ENCODE results near the gene SETD1B. TPM values are rescaled to one million over a fixed set of nuclear protein-coding genes. Genes with fewer than 3 reads are reported as not detected.

SETD1B gene
- total and polyA plus RNA-seq, 11 donors, result 6.2 to 17.0 (median 9.3) TPM

DNA sequence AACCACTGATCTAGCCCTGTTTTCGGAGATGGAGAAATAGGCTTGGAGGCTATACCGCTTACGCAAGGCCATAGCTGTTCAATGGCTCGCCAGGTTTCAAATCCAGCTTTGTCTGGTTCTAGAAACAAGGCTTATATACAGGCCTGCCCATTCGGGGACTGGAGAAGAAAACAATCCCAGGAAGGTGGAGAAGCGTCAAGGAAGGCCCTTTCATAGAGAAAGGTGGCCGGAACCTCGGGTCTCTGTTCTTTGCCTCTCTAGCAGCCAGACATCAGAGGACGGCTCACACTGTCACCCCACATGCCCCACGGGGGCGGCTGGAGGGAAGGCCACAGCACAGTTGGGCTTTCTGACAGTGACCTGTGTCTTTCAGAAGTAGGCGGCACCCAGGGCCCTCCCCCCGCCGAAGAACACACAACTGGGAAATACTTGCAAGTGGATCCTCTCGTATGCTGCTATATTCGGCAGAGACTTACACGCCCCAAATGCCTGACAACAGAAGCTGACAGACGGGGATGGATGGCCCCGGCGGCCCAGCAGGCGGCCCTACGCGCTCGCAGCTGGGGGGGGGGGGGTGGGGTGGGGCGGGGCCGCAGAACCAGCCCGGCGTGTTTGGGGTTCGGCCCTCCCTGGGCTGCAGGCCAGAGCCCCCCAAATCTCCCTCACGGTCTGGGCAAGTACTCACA lies 4.5 kb upstream of the SETD1B start:
- DNase-seq, result peak; percentile 82 to 90 (median 83)
- Histone ChIP-seq H3K4me3 (peak overlapping the region; percentile 64 to 89 (median 78)), H3K36me3 (peaks cover 0 to 32% (median 7%) of the 10 kb centered on the region in 9 donors), H3K27me3 (no peaks in the 10 kb centered on the region), H3K4me1 (peaks cover 20 to 71% (median 50%) of the 10 kb centered on the region in 12 donors), H3K9me3 (no peaks in the 10 kb centered on the region), H3K27ac (peak overlapping the region; percentile 99 to 100 (median 100))
- TF ChIP-seq, protein P1, sequence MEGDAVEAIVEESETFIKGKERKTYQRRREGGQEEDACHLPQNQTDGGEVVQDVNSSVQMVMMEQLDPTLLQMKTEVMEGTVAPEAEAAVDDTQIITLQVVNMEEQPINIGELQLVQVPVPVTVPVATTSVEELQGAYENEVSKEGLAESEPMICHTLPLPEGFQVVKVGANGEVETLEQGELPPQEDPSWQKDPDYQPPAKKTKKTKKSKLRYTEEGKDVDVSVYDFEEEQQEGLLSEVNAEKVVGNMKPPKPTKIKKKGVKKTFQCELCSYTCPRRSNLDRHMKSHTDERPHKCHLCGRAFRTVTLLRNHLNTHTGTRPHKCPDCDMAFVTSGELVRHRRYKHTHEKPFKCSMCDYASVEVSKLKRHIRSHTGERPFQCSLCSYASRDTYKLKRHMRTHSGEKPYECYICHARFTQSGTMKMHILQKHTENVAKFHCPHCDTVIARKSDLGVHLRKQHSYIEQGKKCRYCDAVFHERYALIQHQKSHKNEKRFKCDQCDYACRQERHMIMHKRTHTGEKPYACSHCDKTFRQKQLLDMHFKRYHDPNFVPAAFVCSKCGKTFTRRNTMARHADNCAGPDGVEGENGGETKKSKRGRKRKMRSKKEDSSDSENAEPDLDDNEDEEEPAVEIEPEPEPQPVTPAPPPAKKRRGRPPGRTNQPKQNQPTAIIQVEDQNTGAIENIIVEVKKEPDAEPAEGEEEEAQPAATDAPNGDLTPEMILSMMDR (IDR thresholded peaks at IDR 0.05), result no peak
- peak in 1 of 2 donors; percentile 22 for TF ChIP-seq POLR2A (IDR thresholded peaks at IDR 0.05)
- peak; percentile 6 to 30 (median 16) for ATAC-seq
- intact Hi-C loops (cut with DNase I), result loop anchor here in 4 of 10 donors (5.0 kb wide), 2 partner anchors 88 to 93 kb away; partner anchors contain the start of gene PSMD9 (in 3 of the 4)
- WGBS, 4 donors, result 9 to 17% (median 13%) methylated on average over 12 to 30 of the region's 30 CpGs

DNA sequence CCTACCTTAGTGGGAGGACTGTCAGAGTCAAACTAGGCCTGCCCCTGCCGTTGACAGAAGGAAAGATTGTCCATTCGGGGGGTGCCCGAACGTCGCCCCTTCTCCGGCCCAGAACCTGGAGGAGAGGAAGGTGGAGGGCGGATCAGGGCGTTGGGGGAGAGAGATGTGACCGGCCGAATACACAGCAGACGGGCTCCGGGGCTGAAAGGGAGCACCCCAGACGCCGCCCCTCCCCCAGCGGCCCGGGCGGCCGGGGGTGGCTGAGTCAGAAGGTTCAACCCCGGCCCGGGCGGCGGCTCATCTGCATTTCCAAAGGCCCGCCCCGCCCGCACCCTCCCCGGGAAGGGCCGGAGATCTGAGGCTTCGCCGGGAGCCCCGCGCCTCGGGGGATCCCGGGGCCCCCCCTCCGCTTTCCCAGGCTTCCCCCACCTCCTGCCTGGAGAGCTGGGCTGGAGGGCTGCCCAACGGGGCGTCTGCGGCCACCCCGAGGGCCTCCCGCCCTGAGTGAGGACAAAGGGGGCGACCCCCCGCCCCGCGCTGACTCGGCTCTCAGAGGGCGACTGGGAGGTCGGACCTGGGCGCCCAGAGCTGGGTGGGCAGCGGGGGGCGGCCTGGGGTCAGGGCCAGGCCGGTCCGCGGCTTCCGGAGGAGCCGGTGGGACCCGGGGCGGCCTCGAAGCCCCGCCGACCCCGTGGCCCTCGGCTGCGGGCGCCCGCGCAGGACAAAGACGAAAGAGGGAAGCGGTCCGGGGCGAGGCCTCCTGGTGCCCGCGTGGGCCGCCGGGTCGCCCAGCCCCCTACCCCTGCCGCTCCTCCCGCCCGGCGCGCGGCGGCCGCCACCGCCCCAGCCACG lies 3.7 kb upstream of the SETD1B start:
- Histone ChIP-seq H3K36me3 (peaks cover 0 to 32% (median 7%) of the 10 kb centered on the region in 9 donors), H3K27me3 (no peaks in the 10 kb centered on the region), H3K9me3 (no peaks in the 10 kb centered on the region), H3K4me3 (peak overlapping the region; percentile 64 to 89 (median 78)), H3K27ac (peak overlapping the region; percentile 99 to 100 (median 100)), H3K4me1 (peaks cover 20 to 67% (median 43%) of the 10 kb centered on the region in 12 donors)
- peak; percentile 11 to 63 (median 54) for ATAC-seq
- TF ChIP-seq, protein P1 (IDR thresholded peaks at IDR 0.05), result no peak
- TF ChIP-seq POLR2A (IDR thresholded peaks at IDR 0.05), result peak; percentile 13 to 84
- intact Hi-C loops (cut with DNase I), result loop anchor here in 4 of 10 donors (5.0 kb wide), 2 partner anchors 87 to 92 kb away; partner anchors contain the start of gene PSMD9 (in 3 of the 4)
- WGBS, 4 donors, result 0 to 1% (median 0%) methylated on average over 22 to 84 of the region's 84 CpGs
- DNase-seq, result peak; percentile 93 to 96 (median 94)

DNA sequence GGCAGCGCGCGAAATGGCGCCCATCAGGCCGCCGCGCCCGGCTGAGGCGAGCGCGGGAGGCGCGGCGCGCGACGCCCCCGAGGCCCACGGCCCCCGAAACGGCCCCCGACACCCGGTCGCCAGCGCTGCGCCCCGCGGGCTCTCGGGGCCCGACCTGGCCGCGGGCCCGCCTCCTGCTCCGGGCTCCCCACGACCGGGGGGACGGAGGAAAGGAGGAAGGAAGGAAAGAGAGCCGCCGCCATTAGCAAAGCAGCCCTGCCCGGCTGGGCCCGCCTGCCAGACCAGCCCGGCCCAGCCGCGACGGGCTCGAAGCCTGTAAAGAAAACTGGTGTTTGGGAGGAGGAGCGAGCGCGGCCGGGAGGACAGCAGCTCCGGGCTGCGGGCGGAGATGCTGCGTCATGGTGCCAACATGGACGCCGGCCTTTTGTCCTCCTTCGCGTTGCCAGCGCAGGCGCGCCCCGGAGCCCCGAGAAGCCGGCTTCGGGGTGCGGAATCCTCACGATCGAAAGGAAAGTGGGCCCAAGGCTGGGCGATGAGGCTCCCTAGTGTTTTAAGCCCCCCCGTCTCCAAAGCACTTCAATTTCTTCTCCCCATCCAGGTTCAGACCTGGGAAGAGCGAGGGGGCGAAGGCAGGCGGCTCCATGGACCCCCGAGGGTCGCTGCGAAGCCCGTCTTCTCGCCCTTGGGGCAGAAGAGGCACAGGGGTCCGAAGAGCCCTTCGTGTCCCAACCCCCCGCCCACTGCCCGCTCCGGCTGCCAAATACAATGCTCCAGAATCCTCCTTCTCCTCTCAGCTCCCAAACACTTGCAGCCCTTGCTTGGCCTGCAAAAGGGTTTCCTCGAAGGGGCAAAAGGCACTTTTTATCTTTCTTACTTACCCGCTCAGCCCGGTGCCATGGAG lies 2.9 kb upstream of the SETD1B start:
- peak overlapping the region; percentile 64 to 89 (median 78) for H3K4me3 ChIP-seq
- ATAC-seq, result no peak

More for the DNA sequence above, 2.9 kb upstream of the SETD1B start:
- TF ChIP-seq, protein P1 (IDR thresholded peaks at IDR 0.05), result no peak
- TF ChIP-seq POLR2A (IDR thresholded peaks at IDR 0.05), result peak in 1 of 2 donors; percentile 65
- Histone ChIP-seq H3K27me3 (no peaks in the 10 kb centered on the region), H3K9me3 (no peaks in the 10 kb centered on the region), H3K36me3 (peaks cover 0 to 27% (median 2%) of the 10 kb centered on the region in 9 donors), H3K27ac (peak overlapping the region; percentile 99 to 100 (median 100)), H3K4me1 (peaks cover 22 to 67% (median 39%) of the 10 kb centered on the region in 12 donors)
- WGBS, 4 donors, result 1 to 3% (median 2%) methylated on average over 41 to 86 of the region's 86 CpGs
- peak; percentile 85 to 91 (median 86) for DNase-seq
- intact Hi-C loops (cut with DNase I), result no loop called here

Measured in heart left ventricle (tissue), 16 donors.